Endothelial cell of umbilical vein (primary cell): ENCODE results near the gene CPTP. TPM values are rescaled to one million over a fixed set of nuclear protein-coding genes. Genes with fewer than 3 reads are reported as not detected.

ENCODE experiments used
- BruUV-seq: library from RNA; stranded (reverse); fragments of 400-500 nt; replicated peaks from 2 replicates; lab custom pipeline; 2021; lab: Mats Ljungman, UMichigan
- CTCF ChIA-PET: fragments of 300-600, 350-600 bp; sonication (Branson Sonifier 250); formaldehyde crosslinking; loops from one replicate; lab custom pipeline; 2021; ENCODE audit warnings: antibody characterized with exemption, inconsistent platforms; lab: Charles Lee
- POLR2A ChIA-PET: fragments of 300-600, 350-600 bp; sonication (Branson Sonifier 250); formaldehyde crosslinking; loops from one replicate; lab custom pipeline; 2021; ENCODE audit warnings: antibody characterized with exemption, inconsistent platforms; lab: Charles Lee
- DNase-seq: peaks from one replicate; pipeline ENCODE4 v3.0.0-alpha.2; 2011; ENCODE audit warnings: low read depth, low spot score
- FAIRE-seq: peaks from 2 replicates; lab custom pipeline; 2011; peaks lifted over from hg19 to GRCh38; lab: Jason Lieb, UNC
- H2AFZ ChIP-seq: 2 replicates; pipeline ENCODE4 v1.6.0; 2012; ENCODE audit warnings: low read depth, low read length, control low read depth, inconsistent platforms
- H3K27ac ChIP-seq: 2 replicates; pipeline ENCODE4 v1.5.1; 2011; ENCODE audit warnings: low read depth, mild to moderate bottlenecking, control low read depth, low read length, moderate library complexity; ENCODE audit not compliant: insufficient read depth
- H3K27me3 ChIP-seq, 2 experiments: 2 replicates each; pipeline versions ENCODE4 v1.6.0 to v1.6.1; 2011; ENCODE audit warnings: low read length in 2 of 2, mixed read lengths in 1 of 2; ENCODE audit not compliant: control insufficient read depth in 2 of 2, insufficient read depth in 2 of 2
- H3K36me3 ChIP-seq, 2 experiments: 2 replicates in 1 of 2; 3 replicates in 1 of 2; pipeline ENCODE4 v1.5.1; 2011; ENCODE audit warnings: low read length in 2 of 2, mild to moderate bottlenecking in 1 of 2, moderate library complexity in 1 of 2; ENCODE audit not compliant: control insufficient read depth in 2 of 2, insufficient read depth in 2 of 2; ENCODE audit errors: extremely low read depth in 1 of 2
- H3K4me1 ChIP-seq: 3 replicates; pipeline ENCODE4 v1.5.1; 2011; ENCODE audit warnings: mild to moderate bottlenecking, low read length; ENCODE audit not compliant: control insufficient read depth, insufficient read depth; ENCODE audit errors: extremely low read depth
- H3K4me2 ChIP-seq: 2 replicates; pipeline ENCODE4 v1.6.1; 2011; ENCODE audit warnings: low read length, control low read depth, mixed read lengths; ENCODE audit not compliant: insufficient read depth
- H3K4me3 ChIP-seq, 3 experiments: fragments of 200-600 bp in 1 of 3; sonication (generic), shearing (Covaris generic) in 1 of 3; replicated peaks in 1 of 3; 2 replicates each; pipeline ENCODE4 v1.5.1; 2011 to 2016; ENCODE audit warnings: control low read depth in 3 of 3, low read length in 3 of 3, mild to moderate bottlenecking in 2 of 3, inconsistent platforms in 1 of 3, low read depth in 1 of 3, moderate library complexity in 1 of 3; ENCODE audit not compliant: insufficient read depth in 1 of 3
- H3K79me2 ChIP-seq: 2 replicates; pipeline ENCODE4 v1.6.0; 2012; ENCODE audit warnings: low read length, inconsistent platforms; ENCODE audit not compliant: control insufficient read depth, insufficient read depth
- H3K9ac ChIP-seq: replicated peaks from 2 replicates; pipeline ENCODE3; 2011; ENCODE audit warnings: low read length, control low read depth; ENCODE audit not compliant: insufficient read depth; ENCODE audit errors: extremely low read depth
- H3K9me1 ChIP-seq: replicated peaks from 3 replicates; pipeline ENCODE4 v1.6.0; 2011; ENCODE audit warnings: mild to moderate bottlenecking, low read length; ENCODE audit not compliant: control insufficient read depth, insufficient read depth; ENCODE audit errors: extremely low read depth
- H3K9me3 ChIP-seq: replicated peaks from 2 replicates; pipeline ENCODE4 v1.5.1; 2012; ENCODE audit warnings: low read length, inconsistent platforms; ENCODE audit not compliant: control insufficient read depth, insufficient read depth
- H4K20me1 ChIP-seq: replicated peaks from 2 replicates; pipeline ENCODE3; 2011; ENCODE audit warnings: mild to moderate bottlenecking, low read length; ENCODE audit not compliant: control insufficient read depth, insufficient read depth; ENCODE audit errors: extremely low read depth
- EZH2 ChIP-seq: IDR thresholded peaks from 2 replicates; pipeline ENCODE4 v1.6.1; 2012; ENCODE audit warnings: borderline replicate concordance, low read depth, mild to moderate bottlenecking, moderate library complexity, low read length, inconsistent platforms; ENCODE audit not compliant: severe bottlenecking
- FOS ChIP-seq: IDR thresholded peaks from 2 replicates; pipeline ENCODE4 v1.6.1; 2011; ENCODE audit warnings: mild to moderate bottlenecking, low read length, moderate library complexity, borderline replicate concordance; ENCODE audit not compliant: insufficient read depth
- GATA2 ChIP-seq: IDR thresholded peaks from 2 replicates; pipeline ENCODE4 v1.7.0; 2011; ENCODE audit warnings: low read depth, mild to moderate bottlenecking, moderate library complexity, mixed read lengths, low read length; ENCODE audit not compliant: insufficient read length, insufficient read depth
- JUN ChIP-seq: IDR thresholded peaks from 2 replicates; pipeline ENCODE4 v1.6.1; 2011; ENCODE audit warnings: borderline replicate concordance, low read depth; ENCODE audit not compliant: insufficient read length, insufficient read depth
- MAX ChIP-seq: IDR thresholded peaks from 2 replicates; pipeline ENCODE4 v1.6.1; 2011; ENCODE audit not compliant: insufficient read depth, insufficient read length
- MYC ChIP-seq: IDR thresholded peaks from one replicate; pipeline ENCODE4 v1.6.1; 2011; ENCODE audit warnings: mild to moderate bottlenecking, low read depth, low read length
- POLR2A ChIP-seq: IDR thresholded peaks from 2 replicates; pipeline ENCODE4 v1.6.1; 2012; ENCODE audit warnings: low read depth, mild to moderate bottlenecking, control low read depth, low read length
- POLR2AphosphoS5 ChIP-seq: IDR thresholded peaks from 2 replicates; pipeline ENCODE4 v1.6.1; 2012; ENCODE audit warnings: low read depth, mild to moderate bottlenecking, control low read depth, low read length, moderate library complexity; ENCODE audit not compliant: insufficient read depth
- dilution Hi-C: fragments of 300-500 bp; cut with MboI; formaldehyde crosslinking; loops from one replicate; pipeline ENCODE4 v1.15.0; 2019; ENCODE audit warnings: low sequenced_read_pairs; ENCODE audit not compliant: extremely low pct_ligation_motif_present
- intact Hi-C: fragments of 100-400 bp; cut with micrococcal nuclease; formaldehyde crosslinking; loops from one replicate; pipeline ENCODE4 v1.10.0; 2022
- polyA plus RNA-seq, 4 experiments: library from polyadenylated mRNA; depleted of rRNA in 3 of 4; stranded (reverse) in 3 of 4; unstranded in 1 of 4; fragments of >200 nt; gene quantifications; 2 replicates each; pipeline versions ENCODE4 v1.2.1 to v1.2.3, GENCODE V29; 2011 to 2012; ENCODE audit warnings: missing spikeins in 1 of 4
- total RNA-seq: library from RNA; stranded (reverse); gene quantifications from 2 replicates; pipeline ENCODE4 v1.2.3, GENCODE V29; 2021
- TF ChIP-seq, protein P1 (sequence below), 2 donors: IDR thresholded peaks; 1 replicate in 1 of 2; 2 replicates in 1 of 2; pipeline ENCODE4 v1.5.1; 2011; ENCODE audit warnings: low read length in 2 of 2, mild to moderate bottlenecking in 2 of 2, moderate library complexity in 2 of 2, control low read depth in 1 of 2, inconsistent platforms in 1 of 2, low read depth in 1 of 2; ENCODE audit not compliant: insufficient read depth in 1 of 2; ENCODE audit errors: extremely low read depth in 1 of 2

CPTP gene
- total and polyA plus RNA-seq, 2 donors (not counting 3 experiments of a cell fraction or from before 2014, with no cell fraction given) = 20.9 to 29.5 TPM

DNA sequence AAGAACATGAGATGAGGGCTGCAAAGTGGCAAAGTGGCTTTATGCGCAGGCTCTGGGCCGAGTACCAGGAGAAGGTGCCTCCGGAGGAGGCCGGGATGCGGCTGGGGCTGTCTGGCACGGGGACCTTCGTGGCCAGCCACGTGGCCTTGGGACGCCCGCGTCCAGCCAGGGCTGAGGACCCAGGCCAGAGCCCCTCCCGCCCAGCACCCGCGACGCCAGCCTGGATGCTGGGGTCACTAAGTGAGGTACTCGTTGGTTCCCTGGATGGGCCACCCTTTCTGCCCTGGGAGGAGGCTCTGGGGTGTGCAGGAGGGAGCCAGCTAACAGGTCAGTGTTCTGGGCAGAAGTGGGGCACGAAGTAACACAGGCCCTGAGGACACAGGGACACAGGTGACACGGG is 31.8 kb upstream of the CPTP start:
- no TSS peak for BruUV-seq
- intact Hi-C loops (no loop called here), dilution Hi-C loops (no loop called here)
- Histone ChIP-seq H3K9me1 (no peaks in the 10 kb centered on the region), H3K4me3 (no peak overlapping the region), H3K4me2 (no peak overlapping the region), H4K20me1 (no peaks in the 10 kb centered on the region), H3K27ac (no peak overlapping the region), H3K9ac (no peak overlapping the region), H2AFZ (no peak overlapping the region), H3K9me3 (no peaks in the 10 kb centered on the region), H3K79me2 (no peaks in the 10 kb centered on the region), H3K36me3 (no peaks in the 10 kb centered on the region), H3K27me3 (no peaks in the 10 kb centered on the region), H3K4me1 (no peaks in the 10 kb centered on the region)
- FAIRE-seq (no peak), DNase-seq (no peak)
- ChIA-PET CTCF (interaction anchor here (0.6 to 5.5 kb wide), 5 partner anchors 19 to 310 kb away, joined by 3 to 286 read pairs (median 16); partner anchors contain the start of genes PERM1, SDF4 and UBE2J2), POLR2A (no interaction called here)
- no peak for TF ChIP-seq MYC
- no peak for TF ChIP-seq MAX
- TF ChIP-seq JUN = no peak
- TF ChIP-seq GATA2 = no peak
- TF ChIP-seq, protein P1, sequence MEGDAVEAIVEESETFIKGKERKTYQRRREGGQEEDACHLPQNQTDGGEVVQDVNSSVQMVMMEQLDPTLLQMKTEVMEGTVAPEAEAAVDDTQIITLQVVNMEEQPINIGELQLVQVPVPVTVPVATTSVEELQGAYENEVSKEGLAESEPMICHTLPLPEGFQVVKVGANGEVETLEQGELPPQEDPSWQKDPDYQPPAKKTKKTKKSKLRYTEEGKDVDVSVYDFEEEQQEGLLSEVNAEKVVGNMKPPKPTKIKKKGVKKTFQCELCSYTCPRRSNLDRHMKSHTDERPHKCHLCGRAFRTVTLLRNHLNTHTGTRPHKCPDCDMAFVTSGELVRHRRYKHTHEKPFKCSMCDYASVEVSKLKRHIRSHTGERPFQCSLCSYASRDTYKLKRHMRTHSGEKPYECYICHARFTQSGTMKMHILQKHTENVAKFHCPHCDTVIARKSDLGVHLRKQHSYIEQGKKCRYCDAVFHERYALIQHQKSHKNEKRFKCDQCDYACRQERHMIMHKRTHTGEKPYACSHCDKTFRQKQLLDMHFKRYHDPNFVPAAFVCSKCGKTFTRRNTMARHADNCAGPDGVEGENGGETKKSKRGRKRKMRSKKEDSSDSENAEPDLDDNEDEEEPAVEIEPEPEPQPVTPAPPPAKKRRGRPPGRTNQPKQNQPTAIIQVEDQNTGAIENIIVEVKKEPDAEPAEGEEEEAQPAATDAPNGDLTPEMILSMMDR (IDR thresholded peaks at IDR 0.05; ENCODE audit: extremely low read depth in 1 of 2, insufficient read depth in 1 of 2, low read depth in 1 of 2, low read length in 2 of 2) = no peak
- TF ChIP-seq POLR2AphosphoS5 = no peak
- TF ChIP-seq FOS = no peak
- TF ChIP-seq POLR2A = no peak
- TF ChIP-seq EZH2 = no peak
